Transverse colon (tissue), 4 donors: ENCODE data around the gene CGREF1.

ENCODE experiments used
- CTCF ChIP-seq, 5 experiments: fragments of 200-600 bp in 3 of 5; fragments of 450-650 bp in 2 of 5; sonication (generic) in 3 of 5; IDR thresholded peaks; 1 replicate in 2 of 5; 2 replicates in 3 of 5; pipeline ENCODE4 v1.5.1; 2016 to 2017; ENCODE audit warnings: antibody characterized with exemption in 5 of 5, inconsistent platforms in 3 of 5, mild to moderate bottlenecking in 2 of 5, moderate library complexity in 1 of 5
- EP300 ChIP-seq: sonication (generic); formaldehyde crosslinking; IDR thresholded peaks from one replicate; pipeline ENCODE4 v1.6.1; 2017; ENCODE audit warnings: antibody characterized with exemption, low read depth
- POLR2A ChIP-seq: fragments of 450-650 bp; IDR thresholded peaks from one replicate; pipeline ENCODE4 v1.6.1; 2016; ENCODE audit warnings: antibody characterized with exemption, mild to moderate bottlenecking, moderate library complexity
- POLR2AphosphoS5 ChIP-seq, 3 donors: sonication (generic); formaldehyde crosslinking; IDR thresholded peaks; one replicate each; pipeline ENCODE4 v1.6.1; 2016; ENCODE audit warnings: antibody characterized with exemption in 3 of 3

GRCh38 chr2:27143285-27143684, 24.4 kb upstream of the CGREF1 start:
- TF ChIP-seq CTCF (IDR thresholded peaks at IDR 0.05): no peak
- TF ChIP-seq POLR2A: no peak
- TF ChIP-seq POLR2AphosphoS5 (IDR thresholded peaks at IDR 0.05): no peak
- TF ChIP-seq EP300: no peak
